ENCODE data around the gene CDC123. TPM values are rescaled to one million over a fixed set of nuclear protein-coding genes. Genes with fewer than 3 reads are reported as not detected.
"Not testable (repeated sequence)": the region's sequence is repeated elsewhere in the genome, so short reads cannot be mapped to it uniquely, and the experiment has no call there.

CDC123 gene
- total RNA-seq, 1 donor from 2014 or later = 48.4 TPM

GRCh38 chr10:12189426-12189825 is 6.6 kb upstream of the CDC123 start:
- DNase-seq (ENCODE audit: low spot score) = no peak

- DNase-seq (ENCODE audit: low spot score) = no peak
Measured at GRCh38 chr10:12191715-12192114, 4.3 kb upstream of the CDC123 start.

DNA sequence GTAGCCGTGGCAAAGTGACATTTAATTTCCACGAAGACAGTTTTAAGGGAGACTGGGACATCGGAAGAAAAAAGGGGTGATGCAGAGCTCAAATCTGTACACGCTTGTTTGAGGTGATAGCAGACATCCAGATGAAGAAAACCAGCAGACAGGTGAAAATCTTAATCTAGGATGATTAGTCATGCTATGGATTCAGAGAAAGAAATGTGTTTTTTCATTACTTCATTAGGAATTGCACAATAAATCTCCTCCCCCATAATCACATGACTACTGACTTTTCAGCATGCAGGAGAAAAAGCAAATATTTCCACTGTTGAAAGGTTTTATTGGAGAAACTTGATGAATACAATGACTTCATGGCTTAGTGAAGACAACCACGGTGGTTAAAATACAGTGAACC is 2.8 kb upstream of the CDC123 start:
- DNase-seq (ENCODE audit: low spot score) = no peak

GRCh38 chr10:12194752-12195271 is 1.2 kb upstream of the CDC123 start:
- peak; percentile 41 for DNase-seq (ENCODE audit: low spot score)

DNA sequence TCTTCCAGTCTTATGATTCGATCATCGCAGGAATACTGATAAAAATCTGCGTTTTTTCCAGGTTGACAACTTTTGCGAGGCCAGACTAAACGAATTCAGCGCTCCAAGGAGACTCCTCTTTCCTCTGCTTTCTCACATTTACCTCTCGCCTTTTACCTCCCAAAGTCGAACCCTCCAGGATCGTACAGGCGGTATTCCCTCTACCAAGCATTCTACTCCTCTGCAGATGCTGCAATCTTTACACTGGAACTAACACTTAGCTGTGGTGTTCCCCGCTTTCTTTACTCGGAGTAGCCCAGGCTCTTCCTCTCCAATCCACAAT is 746 bp upstream of the CDC123 start:
- no peak for DNase-seq (ENCODE audit: low spot score)

DNA sequence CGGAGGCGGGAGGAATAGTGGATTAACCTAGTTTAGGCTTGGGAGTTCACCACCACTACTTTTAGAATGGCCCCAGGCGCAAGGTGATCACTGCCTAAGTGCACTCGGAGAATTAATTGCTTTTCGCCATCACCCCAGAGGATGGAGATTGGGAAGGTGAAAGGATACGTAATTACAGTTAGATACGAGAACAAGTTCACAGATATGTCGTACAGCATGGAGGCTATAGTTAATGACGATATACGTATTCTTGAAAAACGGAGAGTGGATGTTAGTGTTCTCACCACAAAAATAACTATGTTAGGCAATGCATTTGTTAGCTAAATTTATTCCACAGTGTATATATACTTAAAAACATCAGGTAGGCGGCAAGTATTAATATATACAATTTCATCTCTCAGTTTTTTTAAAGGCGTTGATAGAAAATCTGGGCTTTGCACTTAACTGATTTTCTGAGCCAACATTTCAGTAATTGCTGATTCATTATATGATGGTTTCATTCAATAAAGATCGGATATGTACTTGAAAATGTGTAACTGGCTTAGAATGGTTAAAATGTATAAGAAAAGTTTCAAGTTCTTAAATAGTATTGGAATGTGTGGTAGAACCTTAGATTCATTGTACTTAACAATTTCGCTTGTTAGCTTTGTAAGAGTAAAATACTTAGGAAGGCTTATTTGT is 683 bp downstream of the CDC123 start:
- DNase-seq (ENCODE audit: low spot score) = no peak

DNA sequence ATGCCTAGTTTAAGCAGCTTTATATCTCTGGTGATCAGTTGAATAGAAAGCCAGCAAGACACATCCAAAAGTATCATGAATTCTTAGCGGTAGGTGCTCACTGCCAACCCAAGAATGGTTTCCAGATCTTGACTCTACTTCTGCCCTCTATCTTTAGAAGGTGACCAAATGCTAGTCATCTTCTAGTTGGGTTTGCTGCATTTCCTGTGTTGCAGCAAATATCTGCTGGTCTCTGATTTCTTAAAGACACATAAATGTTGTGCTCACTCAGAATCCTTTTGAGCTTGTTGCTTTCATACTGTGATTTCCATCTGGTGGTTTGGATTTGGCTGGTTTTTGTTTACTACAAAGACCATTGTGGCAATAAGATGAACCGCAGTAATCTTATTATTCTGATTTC is 2.2 kb downstream of the CDC123 start:
- DNase-seq (ENCODE audit: low spot score) = no peak

- no peak for DNase-seq (ENCODE audit: low spot score)
Measured at GRCh38 chr10:12200850-12201249, 4.9 kb downstream of the CDC123 start.

GRCh38 chr10:12201543-12201942 is 5.6 kb downstream of the CDC123 start:
- DNase-seq (ENCODE audit: low spot score) = no peak

DNA sequence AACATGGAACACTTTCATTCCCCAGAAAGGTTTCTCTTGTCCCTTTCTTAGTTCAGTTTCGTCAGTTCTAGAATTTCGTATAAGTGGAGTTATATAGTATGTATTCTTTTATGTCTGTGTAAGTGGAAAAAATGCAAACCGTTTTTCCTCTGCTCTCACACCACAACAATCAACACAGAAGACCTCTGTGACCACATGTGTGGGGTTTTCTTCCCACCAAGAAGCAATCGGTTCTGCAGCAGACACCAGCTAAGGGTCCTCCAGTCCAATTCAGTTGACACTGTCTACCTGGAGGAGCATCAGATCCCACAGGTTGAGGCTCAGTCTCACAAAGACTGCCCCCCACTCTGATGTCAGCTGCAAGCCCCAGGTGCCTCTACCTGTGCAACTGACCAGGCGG is 6.2 kb downstream of the CDC123 start:
- no peak for DNase-seq (ENCODE audit: low spot score)

- no peak for DNase-seq (ENCODE audit: low spot score)
Measured at GRCh38 chr10:12205082-12205481, 9.1 kb downstream of the CDC123 start.

DNA sequence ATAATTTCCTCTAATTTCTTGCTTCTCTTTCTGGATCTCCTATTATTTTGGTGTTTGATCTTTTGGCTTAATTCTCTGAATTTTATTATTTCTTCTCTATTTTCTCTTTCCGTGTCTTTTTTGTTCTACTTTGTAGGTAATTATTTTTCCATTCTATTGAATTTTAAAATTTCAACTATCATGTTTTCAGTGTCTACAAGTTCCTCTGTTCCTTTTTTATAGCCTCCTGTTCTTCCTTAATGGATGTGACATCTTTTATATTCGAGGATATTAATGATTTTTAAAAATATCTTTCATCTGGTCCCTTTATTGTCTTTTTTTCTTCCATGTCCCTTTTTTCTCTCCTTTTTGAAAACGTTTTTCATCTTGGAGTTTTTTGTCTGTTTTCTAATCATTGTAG is 11.1 kb downstream of the CDC123 start:
- DNase-seq (ENCODE audit: low spot score) = no peak

DNA sequence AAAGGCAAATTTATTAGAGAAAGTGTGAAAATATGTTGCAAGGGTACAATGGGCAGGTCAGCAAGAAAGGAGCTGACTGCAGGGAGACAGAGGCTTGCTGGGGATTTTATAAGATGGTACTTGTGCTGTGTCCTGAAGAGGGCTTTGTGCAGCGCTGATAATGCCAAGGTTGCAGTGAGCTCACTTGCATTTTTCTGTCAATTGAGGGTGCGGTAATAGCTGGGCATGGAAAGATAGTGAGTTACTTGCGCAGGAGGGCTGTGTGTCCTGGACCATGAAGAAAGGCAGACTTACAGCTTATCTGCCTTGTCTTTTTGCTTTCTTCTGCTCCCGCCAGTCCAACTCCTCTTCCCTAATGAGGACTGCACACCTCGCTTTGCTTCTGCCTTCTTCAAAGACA is 12.5 kb downstream of the CDC123 start:
- no peak for DNase-seq (ENCODE audit: low spot score)

- no peak for DNase-seq (ENCODE audit: low spot score)
Measured at GRCh38 chr10:12212454-12212853, 16.5 kb downstream of the CDC123 start.

DNA sequence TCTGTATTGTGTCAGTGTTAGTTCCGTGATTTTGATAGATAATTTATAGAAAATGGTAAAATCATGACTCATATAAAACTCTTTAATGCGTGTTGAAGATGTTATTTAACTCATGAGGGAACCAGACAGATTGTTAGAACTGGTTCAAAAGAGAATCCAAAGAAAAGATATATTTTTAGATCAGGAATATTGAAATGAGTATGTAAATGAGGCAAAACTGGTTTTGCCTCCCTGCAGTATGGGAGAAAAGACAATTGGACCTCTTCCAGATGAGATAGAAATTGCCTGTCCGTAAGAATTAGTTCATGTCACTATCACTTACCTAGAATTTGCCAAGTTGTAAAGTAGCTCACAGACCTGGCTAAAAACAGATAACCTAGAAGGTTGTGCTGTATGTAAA is 17.6 kb downstream of the CDC123 start:
- DNase-seq (ENCODE audit: low spot score) = no peak

DNA sequence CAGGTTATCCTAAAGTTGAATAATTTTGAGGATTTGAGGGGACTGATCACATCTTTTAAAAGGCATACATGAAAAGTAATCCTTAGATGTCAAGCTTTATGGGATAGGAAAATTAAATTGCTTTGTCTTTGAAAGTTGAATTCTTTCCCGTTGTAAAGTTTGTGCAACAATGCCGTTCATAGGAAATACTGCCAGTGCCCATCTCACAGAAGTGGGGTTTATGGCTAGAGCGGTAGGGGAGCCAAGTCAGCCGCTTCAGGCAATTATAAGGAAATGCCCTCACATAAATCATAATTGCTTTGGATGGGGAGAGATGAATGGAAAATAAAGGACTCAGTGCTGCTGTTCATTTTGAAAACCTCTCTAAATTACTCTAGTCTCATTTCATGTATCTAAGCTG is 18.1 kb downstream of the CDC123 start:
- DNase-seq (ENCODE audit: low spot score) = no peak

DNA sequence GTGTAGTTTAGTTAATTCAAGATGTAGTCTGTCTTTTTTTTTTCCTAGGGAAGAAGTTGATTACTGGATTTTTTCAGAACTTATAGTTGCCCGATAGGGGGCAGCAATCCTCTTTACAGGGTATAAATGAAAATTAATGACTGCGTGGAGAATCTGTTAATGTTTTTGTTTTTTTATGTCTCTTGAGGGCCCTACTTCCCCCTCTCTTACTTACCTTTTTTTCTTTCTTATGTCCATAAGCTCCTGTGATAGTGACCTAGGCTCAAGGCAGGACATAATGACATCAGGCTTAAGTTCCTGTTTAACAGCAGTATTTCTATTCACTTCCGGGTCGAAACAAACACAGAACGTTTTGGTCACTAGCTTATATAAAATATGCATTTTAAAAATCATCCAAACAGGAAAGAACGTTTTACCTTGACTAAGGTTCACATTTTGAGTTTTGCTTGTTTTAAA is 18.8 kb downstream of the CDC123 start:
- peak; percentile 31 for DNase-seq (ENCODE audit: low spot score)

DNA sequence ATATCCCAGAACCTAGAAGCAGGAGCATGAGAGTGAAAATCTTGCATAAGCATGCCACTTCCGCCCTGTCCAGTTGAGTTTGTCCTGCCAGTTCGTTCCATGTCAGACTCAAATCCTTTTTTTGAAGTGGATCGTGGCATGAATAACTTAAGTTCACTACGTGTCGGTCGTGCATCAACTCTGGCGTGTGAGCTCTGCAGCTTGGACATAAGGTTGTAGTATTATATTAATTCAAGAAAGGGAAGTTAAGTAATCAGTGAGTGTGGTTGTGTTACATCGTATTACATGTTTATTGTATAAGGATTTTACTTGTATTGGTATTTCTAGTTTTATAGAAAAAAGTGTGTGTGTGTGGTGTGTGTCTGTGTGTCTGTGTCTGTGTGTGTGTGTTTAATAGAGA is 23.0 kb downstream of the CDC123 start:
- DNase-seq (ENCODE audit: low spot score) = no peak

GRCh38 chr10:12221323-12222298 is 25.6 kb downstream of the CDC123 start:
- DNase-seq (ENCODE audit: low spot score) = no peak

DNA sequence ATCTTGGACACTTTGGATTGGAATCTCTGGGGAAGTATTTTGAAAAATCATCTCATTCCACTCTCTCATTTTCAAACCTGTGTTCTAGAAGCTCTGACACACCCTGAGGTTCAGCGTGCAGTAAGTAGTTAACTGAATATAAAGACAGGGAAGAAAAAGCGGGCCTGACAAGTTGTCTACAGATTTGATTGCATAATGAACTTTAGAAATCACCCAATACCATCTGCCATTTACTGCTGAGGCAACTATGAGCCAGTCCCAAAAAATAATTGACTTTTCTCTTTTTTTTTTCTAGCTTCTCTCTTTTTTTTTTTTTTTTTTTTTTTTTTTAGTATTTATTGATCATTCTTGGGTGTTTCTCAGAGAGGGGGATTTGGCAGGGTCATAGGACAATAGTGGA is 29.5 kb downstream of the CDC123 start:
- DNase-seq (ENCODE audit: low spot score) = no peak

- DNase-seq (ENCODE audit: low spot score) = not testable (repeated sequence)
Measured at GRCh38 chr10:12226438-12226837, 30.4 kb downstream of the CDC123 start.

- no peak for DNase-seq (ENCODE audit: low spot score)
Measured at GRCh38 chr10:12228851-12229250, 32.9 kb downstream of the CDC123 start.

GRCh38 chr10:12234687-12235086 is 38.7 kb downstream of the CDC123 start:
- DNase-seq (ENCODE audit: low spot score) = not testable (repeated sequence)

Measured in umbilical cord (tissue), 2 donors.